Right kidney (tissue), 1 donor: ENCODE results near the gene DEPDC1B.
"Not testable (repeated sequence)": the region's sequence is repeated elsewhere in the genome, so short reads cannot be mapped to it uniquely, and the experiment has no call there.

ENCODE experiments used
- DNase-seq: peaks from one replicate; pipeline ENCODE4 v3.0.0-alpha.2; 2016

The DEPDC1B gene

DNA sequence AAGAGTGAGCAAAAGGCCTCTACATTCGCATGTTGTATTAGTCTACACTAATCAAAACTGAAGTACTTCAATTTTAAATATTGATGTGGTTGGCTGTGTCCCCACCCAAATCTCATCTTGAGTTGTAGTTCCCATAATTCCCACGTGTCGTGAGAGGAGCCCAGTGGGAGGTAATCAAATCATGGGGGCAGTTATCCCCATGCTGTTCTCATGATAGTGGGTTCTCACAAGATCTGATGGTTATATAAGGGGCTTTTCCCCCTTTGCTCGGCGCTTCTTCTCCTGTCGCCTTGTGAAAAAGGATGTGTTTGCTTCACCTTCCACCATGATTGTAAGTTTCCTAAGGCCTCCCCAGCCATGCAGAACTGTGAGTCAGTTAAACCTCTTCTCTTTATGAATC is 112.7 kb downstream of the DEPDC1B start:
- not testable (repeated sequence) for DNase-seq

DNA sequence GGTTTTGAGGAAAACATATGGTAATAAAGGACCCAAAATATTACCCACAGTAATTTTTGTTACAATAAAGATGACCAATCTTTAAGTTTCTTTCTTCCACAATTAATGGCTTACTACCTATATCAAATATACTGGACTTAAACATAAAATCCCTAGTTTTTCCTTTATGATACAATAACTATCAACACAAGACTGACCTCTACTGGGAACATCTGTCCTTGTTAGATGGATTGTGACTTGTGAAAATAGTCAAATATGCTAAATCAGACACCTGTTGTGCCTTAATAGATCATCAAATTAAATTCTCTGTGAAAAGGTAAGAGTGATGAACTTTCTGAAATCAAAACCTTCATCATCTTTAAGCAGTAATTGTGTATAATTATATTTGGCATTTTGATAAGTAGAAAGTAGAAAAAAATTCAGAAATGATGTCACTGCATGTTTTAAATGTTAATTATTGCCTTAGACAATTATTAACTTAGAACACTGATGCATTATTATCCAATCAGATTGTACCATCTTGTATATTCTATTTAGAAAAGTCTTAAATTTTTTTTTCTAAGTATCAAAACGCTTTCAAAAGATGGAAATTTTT is 113.6 kb downstream of the DEPDC1B start:
- no peak for DNase-seq

DNA sequence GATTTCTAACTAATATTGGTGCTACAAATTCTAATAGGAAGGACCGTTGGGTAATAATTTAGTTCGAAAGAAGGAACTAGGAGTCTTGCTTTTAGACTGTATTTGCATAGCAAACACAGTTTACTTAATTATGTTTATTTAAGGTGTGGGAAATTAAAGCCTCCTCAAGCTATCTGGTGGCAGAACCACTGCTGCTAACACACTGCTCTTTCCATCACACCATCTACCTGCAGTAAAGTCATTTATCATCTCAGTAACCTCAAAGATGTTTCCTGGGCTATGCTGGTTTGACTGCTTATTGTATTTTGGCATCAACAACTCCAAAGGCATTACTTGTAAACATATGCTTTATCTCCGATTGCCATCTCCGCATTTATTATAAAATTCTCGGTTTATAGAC is 114.3 kb downstream of the DEPDC1B start:
- no peak for DNase-seq

DNA sequence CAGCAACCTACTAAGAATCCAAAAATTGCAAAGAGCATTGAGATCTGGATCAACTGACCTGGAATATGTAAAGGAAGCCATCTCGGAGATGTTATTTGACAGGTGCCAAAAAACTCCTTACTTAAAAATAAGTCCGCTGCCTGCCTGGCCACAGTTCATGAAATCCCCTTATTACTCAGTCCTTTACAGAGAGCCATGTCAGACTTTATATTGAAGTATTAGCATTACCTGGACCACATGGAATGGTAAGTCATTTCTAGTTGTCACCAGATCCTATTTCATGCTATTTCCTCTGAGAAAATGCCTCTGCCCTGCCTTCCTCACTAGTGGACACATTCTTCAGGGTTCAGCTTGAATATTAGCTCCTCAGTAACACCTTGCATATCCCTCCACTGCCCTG is 115.7 kb downstream of the DEPDC1B start:
- DNase-seq: no peak

DNA sequence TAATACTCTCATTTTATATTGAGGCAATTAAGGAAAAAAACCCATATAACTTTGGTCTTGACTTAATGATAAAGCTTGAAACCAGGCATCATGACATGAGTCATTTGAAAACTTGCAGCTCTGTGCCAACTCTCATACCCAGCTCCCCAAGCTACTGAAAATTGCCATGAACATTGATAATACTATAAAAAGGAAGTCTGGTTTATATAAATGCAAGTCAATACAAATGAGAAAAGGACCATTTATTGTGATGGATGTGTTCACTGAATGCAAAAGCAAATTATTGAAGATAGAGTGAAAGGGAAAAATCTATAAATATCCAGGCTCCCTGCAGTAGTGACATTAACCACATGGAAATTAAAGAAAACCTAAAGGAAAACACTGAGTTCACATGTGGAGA is 116.3 kb downstream of the DEPDC1B start:
- no peak for DNase-seq

DNA sequence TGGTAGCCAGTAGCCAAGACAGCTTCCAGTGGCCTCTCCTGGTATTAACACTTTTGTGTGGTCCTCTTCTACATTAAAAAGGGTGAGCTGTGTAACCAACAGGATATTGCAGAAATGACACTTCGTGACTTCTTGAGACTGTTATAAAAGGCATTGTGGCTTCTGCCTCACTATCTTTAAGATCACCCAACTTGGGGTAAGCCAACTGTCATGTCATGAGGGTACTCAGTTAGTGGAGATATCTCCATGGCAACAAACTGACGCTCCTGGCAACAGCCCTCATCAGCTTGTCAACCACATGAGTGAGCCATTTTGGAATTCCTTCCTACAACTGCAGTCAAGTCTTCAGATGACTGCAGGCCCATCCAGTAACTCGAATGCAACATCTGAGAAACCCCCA is 121.7 kb downstream of the DEPDC1B start:
- DNase-seq: no peak

DNA sequence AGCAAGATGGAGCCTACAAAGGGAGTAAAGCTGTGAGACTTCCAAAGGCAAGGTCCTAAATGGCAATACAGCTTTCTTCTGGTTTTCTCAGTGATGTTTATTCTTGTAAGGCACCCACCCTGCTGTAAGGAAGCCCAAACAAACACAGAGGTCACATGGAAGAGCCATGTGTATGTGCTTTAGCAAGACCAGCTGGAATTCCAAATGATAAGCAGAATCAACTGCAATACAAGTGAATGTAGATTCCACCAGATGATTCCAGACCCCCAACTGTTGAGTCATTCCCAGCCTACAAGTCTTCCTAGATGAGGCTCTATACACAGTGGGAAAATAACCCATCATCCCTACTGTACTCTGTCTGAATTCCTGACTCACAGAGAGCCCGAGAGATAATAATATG is 122.8 kb downstream of the DEPDC1B start:
- no peak for DNase-seq

DNA sequence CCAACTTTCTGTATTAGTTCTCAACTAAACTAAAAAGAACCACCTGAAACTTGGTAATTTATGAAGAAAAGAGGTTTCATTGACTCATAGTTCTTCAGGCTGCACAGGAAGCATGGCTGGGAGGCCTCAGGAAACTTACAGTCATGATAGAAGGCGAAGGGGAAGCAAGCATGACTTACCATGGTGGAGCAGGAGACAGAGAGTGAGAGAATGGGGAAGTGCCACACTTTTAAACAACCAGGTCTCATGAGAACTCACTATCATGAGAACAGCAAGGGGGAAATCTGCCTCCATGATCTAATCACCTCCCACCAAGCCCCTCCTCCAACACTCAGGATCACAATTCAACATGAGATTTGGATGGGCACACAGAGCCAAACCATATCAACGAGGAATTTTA is 123.5 kb downstream of the DEPDC1B start:
- DNase-seq: no peak

DNA sequence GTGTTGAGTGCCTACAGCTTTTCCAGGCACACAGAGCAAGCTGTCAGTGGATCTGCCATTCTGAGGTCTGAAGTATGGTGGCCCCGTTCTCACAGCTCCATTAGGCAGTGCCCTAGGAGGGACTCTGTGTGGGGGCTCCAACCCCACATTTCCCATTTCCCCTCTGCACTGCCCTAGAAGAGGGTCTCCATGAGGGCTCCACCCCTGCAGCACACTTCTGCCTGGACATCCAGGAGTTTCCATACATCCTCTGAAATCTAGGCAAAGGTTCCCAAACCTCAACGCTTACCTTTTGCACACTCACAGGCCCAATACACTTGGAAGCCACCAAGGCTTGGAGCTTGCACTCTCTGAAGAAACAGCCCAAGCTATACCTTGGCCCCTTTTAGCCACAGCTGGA is 131.3 kb downstream of the DEPDC1B start:
- no peak for DNase-seq

DNA sequence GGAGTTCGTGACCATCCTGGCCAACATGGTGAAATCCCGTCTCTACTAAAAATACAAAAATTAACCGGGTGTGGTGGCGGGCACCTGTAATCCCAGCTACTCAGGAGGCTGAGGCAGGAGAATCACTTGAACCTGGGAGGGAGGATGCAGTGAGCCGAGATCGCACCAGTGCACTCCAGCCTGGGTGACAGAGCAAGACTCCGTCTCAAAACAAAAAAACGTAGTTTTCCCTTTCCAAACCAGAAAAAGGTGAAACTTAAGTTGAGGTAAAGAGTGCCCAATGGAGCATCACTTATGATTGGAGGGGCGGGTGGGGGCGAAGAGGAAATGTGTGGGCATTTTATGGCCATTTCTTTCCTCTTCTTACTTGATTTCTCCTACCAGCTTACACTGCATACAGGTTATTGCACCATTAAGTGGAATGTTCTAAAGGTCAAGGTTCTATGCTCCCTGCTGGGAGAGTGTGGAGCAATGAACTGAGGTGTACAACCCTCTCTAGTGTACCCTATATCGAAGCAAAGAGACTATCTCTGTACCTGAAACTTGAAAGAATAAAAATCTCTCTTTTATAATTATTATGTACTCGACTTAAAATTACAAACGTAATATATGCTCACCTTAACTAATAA is 136.2 kb downstream of the DEPDC1B start:
- no peak for DNase-seq

DNA sequence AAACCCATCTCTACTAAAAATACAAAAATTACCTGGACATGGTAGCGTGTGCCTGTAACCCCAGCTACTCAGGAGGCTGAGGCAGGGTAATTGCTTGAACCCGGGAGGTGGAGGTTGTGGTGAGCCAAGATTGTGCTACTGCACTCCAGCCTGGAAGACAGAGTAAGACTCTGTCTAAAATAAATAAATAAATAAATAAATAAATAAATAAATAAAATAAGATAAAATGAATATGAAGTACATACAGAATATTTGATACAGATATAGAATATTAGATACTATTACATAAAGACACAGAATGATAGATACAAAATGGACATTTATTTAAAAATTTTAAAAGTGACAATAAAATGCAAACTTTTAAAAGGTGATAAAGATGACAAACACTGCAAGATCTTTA is 146.7 kb downstream of the DEPDC1B start:
- not testable (repeated sequence) for DNase-seq

DNA sequence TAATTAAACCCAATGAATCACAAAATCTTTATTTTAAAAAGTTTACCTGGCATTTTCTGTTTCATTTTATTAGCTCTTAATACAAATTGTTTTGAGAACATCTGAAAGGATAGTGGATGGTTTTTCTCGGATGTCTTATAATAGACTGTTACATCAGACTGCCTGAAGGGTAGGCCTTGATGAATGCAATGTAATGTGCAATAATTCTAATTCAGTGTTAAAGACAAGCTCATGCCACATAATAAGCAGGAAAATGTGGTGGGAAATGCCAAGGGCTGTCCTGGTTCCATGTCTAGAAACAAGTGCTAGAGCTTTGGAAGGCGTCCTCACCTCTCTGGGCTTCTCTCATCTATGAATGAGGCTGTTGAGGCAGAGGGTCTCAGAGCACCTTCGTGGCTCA is 148.1 kb downstream of the DEPDC1B start:
- no peak for DNase-seq

DNA sequence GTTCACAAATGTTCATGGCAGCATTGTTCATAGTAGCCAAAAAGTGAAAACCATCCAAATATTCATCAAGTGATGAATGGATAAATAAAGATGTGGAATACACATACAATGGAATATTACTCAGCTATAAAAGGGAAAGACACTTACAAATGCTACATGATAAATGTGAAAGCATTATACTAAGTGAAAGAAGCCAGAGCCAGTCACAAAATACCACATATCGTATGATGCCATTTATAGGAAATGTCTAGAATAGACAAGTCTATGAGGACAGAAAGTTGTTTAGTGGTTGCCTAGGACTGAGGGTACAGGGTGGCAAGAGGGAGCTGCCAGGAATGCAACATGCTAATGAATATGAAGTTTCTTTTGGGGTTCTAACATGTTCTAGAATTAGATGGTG is 148.7 kb downstream of the DEPDC1B start:
- no peak for DNase-seq

DNA sequence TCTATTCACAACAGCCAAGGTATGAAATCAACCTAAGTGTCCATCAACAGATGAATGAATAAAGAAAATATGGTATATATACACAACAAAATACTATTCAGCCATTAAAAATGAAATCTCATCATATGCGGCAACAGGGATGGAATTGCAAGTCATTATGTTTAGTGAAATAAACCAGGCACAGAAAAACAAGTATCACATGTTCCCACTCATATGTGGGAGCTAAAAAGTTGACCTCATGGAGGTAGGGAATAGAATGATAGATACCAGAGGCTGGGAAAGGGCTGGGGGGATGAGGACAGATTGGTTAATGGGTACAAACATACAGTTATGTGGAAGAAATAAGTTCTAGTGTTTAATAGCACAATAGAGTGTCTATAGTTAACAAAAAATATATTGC is 149.7 kb downstream of the DEPDC1B start:
- DNase-seq: no peak

DNA sequence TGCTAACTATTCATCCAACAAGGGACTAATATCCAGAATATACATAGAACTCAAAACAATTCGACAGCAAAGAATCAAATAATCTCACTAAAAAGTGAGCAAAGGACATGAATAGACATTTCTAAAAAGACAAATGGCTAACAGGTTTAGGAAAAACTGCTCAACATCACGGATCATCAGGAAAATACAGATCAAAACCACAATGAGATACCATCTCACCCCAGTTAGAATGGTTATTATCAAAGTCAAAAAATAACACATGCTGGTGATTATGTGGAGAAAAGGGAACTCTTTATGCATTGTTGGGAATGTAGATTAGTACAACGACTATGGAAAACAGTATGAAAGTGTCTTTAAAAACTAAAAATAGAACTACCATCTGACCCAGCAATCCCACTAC is 150.1 kb downstream of the DEPDC1B start:
- no peak for DNase-seq
